ENCODE data around the gene NTNG1. TPM values are rescaled to one million over a fixed set of nuclear protein-coding genes. Genes with fewer than 3 reads are reported as not detected.

NTNG1 gene
- total RNA-seq, 4 donors from 2014 or later: 0.41 to 1.3 TPM; not detected in 2

- no peak for DNase-seq
- no peaks in the 10 kb centered on the region for H3K27me3 ChIP-seq
- no peaks in the 10 kb centered on the region for H3K4me1 ChIP-seq
- 66 to 75% methylated on average over 3 of the region's 3 CpGs for WGBS, 2 donors
- H3K9me3 ChIP-seq: no peaks in the 10 kb centered on the region
- intact Hi-C loops (cut with DNase I): no loop called here
- TF ChIP-seq, protein P1, sequence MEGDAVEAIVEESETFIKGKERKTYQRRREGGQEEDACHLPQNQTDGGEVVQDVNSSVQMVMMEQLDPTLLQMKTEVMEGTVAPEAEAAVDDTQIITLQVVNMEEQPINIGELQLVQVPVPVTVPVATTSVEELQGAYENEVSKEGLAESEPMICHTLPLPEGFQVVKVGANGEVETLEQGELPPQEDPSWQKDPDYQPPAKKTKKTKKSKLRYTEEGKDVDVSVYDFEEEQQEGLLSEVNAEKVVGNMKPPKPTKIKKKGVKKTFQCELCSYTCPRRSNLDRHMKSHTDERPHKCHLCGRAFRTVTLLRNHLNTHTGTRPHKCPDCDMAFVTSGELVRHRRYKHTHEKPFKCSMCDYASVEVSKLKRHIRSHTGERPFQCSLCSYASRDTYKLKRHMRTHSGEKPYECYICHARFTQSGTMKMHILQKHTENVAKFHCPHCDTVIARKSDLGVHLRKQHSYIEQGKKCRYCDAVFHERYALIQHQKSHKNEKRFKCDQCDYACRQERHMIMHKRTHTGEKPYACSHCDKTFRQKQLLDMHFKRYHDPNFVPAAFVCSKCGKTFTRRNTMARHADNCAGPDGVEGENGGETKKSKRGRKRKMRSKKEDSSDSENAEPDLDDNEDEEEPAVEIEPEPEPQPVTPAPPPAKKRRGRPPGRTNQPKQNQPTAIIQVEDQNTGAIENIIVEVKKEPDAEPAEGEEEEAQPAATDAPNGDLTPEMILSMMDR (IDR thresholded peaks at IDR 0.05): no peak
- no peak for TF ChIP-seq POLR2A (IDR thresholded peaks at IDR 0.05)
- no peak overlapping the region for H3K4me3 ChIP-seq
- H3K36me3 ChIP-seq: no peaks in the 10 kb centered on the region
- H3K27ac ChIP-seq: no peak overlapping the region
Observed at GRCh38 chr1:107394301-107394700, 253.5 kb downstream of the NTNG1 start.

GRCh38 chr1:107401704-107402103 is 260.9 kb downstream of the NTNG1 start:
- Histone ChIP-seq H3K27me3 (no peaks in the 10 kb centered on the region), H3K9me3 (no peaks in the 10 kb centered on the region), H3K4me3 (no peak overlapping the region), H3K4me1 (no peaks in the 10 kb centered on the region), H3K36me3 (no peaks in the 10 kb centered on the region), H3K27ac (no peak overlapping the region)
- intact Hi-C loops (cut with DNase I): no loop called here
- WGBS, 2 donors: 87 to 96% methylated on average over 4 of the region's 4 CpGs
- TF ChIP-seq, protein P1 (IDR thresholded peaks at IDR 0.05): no peak
- TF ChIP-seq POLR2A (IDR thresholded peaks at IDR 0.05): no peak
- no peak for DNase-seq

DNA sequence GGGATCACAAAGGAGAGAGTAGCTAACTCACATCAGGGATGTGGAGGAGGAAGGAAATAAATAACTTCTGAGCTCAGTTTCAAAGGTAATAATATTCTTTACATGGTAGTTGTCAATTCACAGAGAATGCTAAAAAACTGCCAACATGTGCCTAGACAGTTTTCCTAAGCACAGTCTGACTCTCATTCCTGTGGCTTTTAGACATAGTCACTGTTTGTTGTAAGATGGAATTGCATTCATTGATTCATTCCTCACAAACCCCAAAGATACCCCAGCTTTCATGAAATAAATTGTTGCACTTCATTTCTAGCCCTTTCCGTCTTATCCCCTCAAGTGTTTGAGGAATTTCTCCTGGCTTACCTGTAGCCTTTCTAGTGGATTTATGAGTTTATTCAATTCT is 263.9 kb downstream of the NTNG1 start:
- H3K4me1 ChIP-seq: no peaks in the 10 kb centered on the region
- 73 to 79% methylated on average over 1 of the region's 1 CpG for WGBS, 2 donors
- intact Hi-C loops (cut with DNase I): no loop called here
- no peak for DNase-seq
- TF ChIP-seq POLR2A (IDR thresholded peaks at IDR 0.05): no peak
- TF ChIP-seq, protein P1 (IDR thresholded peaks at IDR 0.05): no peak
- no peak overlapping the region for H3K27ac ChIP-seq
- no peak overlapping the region for H3K4me3 ChIP-seq
- no peaks in the 10 kb centered on the region for H3K36me3 ChIP-seq
- no peaks in the 10 kb centered on the region for H3K27me3 ChIP-seq
- no peaks in the 10 kb centered on the region for H3K9me3 ChIP-seq

GRCh38 chr1:107405236-107405635 is 264.4 kb downstream of the NTNG1 start:
- Histone ChIP-seq H3K4me1 (no peaks in the 10 kb centered on the region), H3K27me3 (no peaks in the 10 kb centered on the region), H3K9me3 (no peaks in the 10 kb centered on the region), H3K27ac (no peak overlapping the region), H3K36me3 (no peaks in the 10 kb centered on the region), H3K4me3 (no peak overlapping the region)
- intact Hi-C loops (cut with DNase I): no loop called here
- 37 to 44% methylated on average over 2 of the region's 2 CpGs for WGBS, 2 donors
- TF ChIP-seq, protein P1 (IDR thresholded peaks at IDR 0.05): no peak
- TF ChIP-seq POLR2A (IDR thresholded peaks at IDR 0.05): no peak
- no peak for DNase-seq

GRCh38 chr1:107407011-107407410 is 266.2 kb downstream of the NTNG1 start:
- no peaks in the 10 kb centered on the region for H3K36me3 ChIP-seq
- WGBS, 2 donors: 78 to 83% methylated on average over 4 of the region's 4 CpGs
- H3K27me3 ChIP-seq: no peaks in the 10 kb centered on the region
- no peak for TF ChIP-seq POLR2A (IDR thresholded peaks at IDR 0.05)
- TF ChIP-seq, protein P1 (IDR thresholded peaks at IDR 0.05): no peak
- no peak overlapping the region for H3K27ac ChIP-seq
- no peaks in the 10 kb centered on the region for H3K9me3 ChIP-seq
- no peaks in the 10 kb centered on the region for H3K4me1 ChIP-seq
- no peak overlapping the region for H3K4me3 ChIP-seq
- no peak for DNase-seq
- intact Hi-C loops (cut with DNase I): no loop called here

All from esophagus squamous epithelium (tissue), 5 donors.